Suppressor macrophage treated with lipopolysaccharide for 1 hour (primary cell): ENCODE results near the gene CAMK1D.
"Not testable (repeated sequence)": the region's sequence is repeated elsewhere in the genome, so short reads cannot be mapped to it uniquely, and the experiment has no call there.

Source experiments
- DNase-seq, 3 donors: peaks; one replicate each; pipeline ENCODE4 v3.0.0-alpha.2; 2020 to 2022

Gene CAMK1D

DNA sequence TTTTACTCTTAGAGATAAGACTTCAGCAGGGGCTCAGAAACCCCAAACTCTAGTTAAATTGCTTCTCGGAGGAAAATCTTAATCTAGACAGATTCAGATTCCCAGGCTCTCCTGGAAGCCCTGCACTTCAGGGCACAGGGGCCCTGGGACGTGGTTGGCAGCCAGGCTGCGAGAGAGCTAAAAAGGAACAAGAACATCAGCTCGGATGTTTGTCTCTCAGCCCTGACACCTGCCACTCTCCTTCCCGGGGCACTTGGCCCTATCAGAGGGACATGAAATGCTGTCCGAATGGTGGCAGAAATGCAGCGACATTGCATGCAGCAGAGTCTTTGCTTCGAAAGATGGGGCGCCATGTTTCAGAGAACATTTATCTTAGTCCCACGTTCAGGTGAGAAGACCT lies 485.4 kb downstream of the CAMK1D start:
- DNase-seq, result no peak

DNA sequence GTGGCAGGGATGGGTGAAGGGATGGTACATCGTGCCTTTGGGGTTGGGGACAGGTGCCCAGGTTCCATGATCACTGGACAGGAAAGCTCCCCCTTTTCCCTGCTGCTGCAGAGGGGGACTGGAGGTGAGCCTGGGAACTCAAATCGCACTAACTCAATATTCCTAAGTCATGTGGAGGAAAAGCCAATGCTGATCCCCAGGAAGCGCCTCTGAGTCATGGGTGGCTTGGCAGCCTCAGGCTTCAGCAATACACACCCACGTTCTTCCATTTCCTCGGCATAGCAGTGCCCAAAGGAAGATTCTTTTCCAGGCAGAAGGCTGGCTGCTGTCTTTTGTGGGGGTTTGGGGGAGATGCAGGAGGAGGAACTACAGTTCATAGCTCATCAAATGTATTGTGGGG lies 486.4 kb downstream of the CAMK1D start:
- DNase-seq, result no peak

DNA sequence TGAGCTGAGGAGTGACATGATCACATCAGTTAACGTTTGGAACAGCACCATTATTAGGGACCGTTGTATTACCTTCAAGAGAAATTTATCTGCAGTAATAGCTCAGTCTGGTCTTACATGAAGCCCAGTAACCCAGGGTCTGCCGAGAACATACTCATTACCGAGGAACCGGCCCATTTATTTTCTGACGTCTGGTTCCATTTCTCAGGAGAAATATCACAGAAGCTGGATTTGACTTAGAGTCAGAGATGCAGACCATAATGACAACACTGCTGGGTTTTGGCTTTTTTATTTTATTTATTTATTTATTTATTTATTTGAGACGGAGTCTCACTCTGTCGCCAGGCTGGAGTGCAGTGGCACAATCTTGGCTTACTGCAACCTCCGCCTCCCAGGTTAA lies 489.0 kb downstream of the CAMK1D start:
- no peak for DNase-seq

DNA sequence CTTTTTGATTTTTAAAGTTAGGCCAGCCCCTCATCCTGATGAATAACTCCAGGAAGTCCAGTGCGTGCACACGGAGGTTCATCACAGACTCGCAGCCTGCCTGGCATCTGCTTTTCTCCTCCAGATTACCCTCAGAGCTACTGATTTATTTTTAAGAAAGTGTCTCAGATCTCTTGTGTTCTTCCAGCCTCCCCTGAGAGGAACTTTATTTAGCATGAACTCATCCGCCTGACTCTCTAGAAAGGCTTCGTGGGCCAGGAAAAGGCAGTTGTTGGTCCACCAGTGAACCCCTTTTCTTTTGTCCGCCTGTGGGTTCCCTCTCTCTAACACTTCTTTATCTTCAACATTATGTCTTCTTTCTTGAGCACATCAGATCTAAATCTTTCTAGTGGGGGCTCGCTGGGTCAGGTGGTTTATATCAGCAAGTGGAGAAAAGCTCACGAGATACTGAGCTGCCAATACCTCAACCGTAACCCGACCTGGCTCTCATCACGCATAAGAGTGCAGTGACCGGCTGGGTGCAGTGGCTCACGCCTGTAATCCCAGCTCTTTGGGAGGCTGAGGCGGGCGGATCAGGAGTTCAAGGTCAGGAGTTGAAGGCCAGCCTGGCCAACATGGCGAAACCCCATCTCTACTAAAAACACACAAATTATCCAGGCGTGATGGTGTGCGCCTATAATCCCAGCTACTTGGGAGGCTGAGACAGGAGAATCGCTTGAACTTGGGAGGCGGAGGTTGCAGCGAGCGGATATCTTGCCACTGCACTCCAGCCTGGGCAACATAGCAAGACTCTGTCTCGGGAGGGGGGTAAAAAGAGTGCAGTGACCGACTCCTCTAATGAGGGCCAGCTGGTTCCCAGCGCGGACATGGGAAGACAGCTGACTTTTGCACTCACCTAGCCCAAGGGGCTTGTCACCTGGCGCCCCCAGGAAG lies 489.9 kb downstream of the CAMK1D start:
- DNase-seq, result no peak

DNA sequence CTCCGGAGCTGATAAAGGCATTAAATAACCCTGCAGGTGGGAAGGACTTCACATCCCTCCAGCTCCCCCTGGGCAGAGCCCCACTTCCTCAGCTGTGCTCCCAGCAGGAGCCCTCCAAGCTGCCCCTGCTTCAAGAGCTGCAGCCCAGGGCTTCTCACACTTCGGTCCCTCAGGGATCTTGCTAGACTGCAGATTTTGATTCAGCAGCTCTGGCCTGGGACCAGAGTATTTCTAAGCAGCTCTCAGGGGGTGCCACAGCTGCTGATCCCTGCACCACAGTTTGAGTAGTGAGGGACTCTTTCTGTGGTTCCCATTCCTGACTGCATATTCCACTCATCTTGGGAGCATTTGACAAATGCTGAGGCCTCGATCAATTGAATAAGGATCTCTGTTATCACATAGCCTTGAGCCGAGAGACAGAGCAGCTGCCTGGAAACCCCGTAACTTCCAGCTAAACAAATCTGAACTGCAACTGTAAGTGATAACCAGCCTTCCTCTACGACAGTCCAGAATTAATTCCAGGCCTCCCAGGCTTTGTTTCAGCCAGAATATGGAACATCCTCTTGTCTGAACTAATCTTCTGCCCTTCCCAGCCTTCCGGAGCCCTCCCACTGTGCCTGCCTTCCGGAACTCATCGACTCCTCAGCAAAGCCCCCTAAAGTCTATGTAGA lies 490.7 kb downstream of the CAMK1D start:
- DNase-seq, result no peak

DNA sequence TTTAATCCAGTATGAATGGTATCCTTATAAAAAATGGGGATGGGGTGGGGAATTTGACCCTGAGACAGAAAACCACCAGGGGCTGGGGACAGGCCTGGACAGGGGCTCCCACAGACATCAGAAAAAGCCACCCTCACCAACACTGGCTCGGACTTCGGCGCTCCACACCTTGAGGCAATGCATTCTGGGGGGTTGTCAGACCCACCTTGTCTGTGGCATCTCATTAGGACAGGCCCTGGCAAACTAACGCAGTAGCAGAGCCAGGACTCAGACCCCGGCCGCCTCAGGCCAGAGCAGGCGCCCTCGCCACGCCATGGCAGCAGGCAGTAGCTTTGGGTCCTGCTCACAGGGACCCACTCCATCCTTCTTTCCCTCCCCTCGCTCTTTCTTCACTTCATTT lies 492.1 kb downstream of the CAMK1D start:
- DNase-seq, result no peak

DNA sequence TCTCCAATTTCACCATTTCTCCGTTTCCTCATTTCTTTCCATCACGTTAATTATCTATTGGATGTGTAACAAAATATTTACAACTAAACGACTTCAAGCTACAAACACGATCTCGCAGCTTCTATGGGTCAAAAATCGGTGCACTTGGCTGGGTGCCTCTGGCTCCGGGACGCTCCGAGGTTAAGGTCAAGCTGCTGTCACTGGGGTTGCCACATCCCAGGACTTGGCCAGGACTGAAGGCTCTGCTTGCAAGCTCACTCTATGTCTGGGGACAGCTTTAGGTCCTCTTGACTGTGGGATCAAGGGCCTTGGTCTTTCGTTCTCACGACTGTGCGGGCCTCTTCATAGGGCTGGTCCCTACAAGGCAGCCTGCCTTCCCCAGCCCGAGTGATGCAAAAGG lies 492.5 kb downstream of the CAMK1D start:
- DNase-seq, result no peak

DNA sequence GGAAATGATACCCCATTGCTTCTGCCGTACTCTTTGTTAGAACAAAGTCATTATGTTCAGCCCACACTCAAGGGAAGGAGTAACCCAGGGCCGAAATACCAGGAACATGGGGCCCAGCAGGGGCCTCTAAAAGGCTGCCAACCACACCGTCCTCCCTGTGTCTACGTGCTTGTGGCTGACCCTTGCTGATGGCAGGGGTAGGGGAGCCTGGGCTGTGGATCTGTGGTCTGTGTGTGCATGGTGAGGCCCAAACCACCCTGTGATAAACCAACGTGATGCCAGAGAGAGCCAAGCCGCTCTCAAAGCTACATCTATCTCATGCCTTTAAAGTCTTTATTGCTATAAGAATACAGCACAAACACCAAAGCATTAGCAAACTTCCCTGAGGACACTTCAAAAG lies 493.0 kb downstream of the CAMK1D start:
- no peak for DNase-seq

DNA sequence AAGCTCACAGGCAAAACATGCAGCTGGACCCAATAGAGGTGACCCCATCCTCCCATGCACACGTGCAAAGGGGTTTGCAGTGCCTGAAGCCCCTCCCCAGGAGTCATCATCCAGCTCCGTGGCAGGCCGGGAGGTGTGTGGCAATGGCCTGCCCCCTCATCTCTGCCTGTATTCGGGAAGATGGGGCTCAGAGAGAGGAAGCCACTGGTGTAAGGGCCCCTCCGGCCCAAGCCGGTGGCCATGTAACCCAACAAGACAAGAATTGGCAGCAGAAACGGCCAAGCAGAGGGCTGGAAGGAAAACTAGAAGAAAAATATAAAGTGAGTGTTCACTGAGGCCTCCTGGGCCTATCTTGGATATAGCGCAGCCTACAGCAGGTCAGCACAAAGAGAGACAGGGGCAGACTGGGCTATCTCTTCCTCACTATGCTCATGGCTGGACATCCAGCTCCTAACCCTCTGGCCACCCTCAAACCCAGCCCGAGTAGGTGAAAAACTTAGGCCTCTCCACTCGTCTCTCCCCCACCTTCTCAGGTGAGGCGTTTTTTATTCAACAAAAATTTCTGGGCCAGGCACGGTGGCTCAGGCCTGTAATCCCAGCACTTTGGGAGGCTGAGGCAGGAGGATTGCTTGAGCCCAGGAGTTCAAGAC lies 494.1 kb downstream of the CAMK1D start:
- DNase-seq, result no peak

DNA sequence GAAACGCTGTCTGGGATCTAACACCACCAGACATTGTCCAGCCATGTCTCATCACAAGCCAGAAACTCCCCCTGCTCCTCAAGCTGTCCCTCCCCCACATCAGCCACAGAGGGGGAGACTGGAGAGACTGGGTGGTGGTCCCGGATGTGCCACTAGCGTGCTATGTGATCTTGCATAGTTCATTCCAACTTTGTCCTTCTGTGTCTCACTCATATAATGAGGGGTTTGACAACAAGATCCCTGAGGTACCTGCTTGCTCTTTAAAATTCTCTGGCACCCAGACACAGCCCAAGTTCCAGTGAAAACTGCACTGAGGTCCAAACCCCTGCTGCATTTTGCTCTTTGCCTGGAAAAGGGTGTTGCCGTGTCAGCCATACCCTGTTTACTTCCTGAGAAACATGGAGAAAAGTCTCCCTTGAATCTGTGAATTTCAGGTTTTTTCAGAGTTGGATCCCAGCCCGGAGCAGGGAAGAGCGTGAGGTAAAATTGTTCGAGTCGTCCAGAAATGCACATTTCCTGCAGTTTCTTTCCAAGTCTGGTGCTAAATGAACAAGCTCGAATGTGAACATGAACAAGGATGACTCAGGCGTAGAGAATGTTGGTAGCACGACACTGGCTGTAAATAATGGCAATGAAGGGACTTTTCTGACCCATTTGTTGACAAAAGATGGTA lies 495.6 kb downstream of the CAMK1D start:
- no peak for DNase-seq

DNA sequence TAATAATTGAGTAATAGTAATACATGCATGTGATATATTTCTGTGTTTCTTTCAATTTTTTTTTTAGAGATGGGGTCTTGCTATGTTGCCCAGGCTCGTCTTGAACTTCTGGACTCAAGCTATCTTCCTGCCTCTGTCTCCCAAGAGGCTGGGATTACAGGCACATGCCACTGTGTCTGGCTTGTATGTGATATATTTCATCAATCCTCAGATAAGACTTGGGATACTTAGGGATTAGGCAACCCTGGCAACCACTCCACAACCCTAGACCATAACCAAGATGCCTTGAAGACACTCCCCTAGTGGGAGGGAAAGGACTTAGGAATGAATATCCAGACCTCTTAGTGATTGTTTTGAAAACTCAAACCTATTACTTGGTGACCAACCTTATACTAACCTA lies 497.4 kb downstream of the CAMK1D start:
- no peak for DNase-seq

DNA sequence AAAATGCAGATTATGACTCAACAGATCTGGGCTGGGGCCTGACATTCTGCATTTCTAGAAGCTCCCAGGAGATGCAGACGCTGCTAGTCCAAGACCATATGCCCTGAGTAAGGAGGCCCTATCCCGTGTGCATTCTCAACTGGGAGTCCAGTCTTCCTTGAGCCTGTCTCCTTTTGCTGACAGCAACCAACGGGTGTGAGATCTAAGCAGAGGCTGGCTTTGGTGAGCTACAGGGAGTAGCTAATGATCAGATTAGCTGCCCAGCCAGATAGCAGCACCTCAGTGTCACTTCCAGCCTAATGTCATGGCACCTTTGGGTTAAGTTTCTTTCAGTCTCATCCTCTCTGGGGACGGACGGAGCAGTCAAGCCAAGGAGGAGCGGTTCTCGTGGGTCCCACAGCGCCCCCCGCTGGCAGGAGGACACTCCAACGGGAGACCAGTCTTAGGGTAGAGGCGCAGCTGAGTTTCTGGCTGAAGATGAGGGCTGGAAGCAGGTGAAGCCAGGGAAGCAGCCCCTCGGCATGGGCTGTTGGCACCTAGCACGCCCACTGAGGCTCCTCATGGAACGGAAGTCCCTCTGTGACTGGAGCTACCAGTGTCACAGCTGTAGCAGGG lies 498.1 kb downstream of the CAMK1D start:
- DNase-seq, result peak in 1 of 3 donors; percentile 17

DNA sequence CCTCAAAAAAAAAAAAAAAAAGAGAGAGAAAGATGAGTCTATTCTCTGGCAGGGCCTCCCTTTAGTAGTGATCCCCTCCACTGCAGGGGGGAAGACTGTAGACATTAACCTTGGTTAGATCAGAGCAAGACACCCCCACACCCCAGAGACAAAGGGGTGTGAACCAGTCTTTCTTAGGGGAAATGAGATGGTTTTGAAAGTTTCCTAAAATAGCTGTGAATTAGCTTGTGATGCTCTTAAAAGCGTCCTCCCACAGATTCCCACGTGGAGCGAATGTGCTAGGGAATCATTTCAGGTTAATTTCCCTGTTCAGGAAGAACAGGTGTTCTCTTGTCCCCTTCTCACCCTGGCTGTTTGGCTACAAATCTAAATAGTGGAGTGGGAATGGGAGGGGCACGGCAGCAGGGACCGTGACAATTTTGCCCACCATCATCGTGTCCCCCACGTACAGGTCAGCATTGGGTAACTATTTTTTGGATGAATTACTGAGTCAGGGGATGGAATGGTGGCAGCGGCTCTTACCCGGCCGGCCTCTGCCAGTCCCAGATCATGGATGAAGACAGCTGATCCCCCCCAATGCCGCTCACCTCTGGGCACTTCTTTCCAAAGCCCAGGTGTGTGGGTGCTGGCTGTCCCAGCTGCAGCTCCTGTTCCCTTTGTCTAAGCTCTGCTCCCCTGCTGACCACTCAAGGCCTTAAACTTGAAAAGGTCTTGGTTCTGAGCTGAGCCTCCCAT lies 499.3 kb downstream of the CAMK1D start:
- DNase-seq, result no peak

DNA sequence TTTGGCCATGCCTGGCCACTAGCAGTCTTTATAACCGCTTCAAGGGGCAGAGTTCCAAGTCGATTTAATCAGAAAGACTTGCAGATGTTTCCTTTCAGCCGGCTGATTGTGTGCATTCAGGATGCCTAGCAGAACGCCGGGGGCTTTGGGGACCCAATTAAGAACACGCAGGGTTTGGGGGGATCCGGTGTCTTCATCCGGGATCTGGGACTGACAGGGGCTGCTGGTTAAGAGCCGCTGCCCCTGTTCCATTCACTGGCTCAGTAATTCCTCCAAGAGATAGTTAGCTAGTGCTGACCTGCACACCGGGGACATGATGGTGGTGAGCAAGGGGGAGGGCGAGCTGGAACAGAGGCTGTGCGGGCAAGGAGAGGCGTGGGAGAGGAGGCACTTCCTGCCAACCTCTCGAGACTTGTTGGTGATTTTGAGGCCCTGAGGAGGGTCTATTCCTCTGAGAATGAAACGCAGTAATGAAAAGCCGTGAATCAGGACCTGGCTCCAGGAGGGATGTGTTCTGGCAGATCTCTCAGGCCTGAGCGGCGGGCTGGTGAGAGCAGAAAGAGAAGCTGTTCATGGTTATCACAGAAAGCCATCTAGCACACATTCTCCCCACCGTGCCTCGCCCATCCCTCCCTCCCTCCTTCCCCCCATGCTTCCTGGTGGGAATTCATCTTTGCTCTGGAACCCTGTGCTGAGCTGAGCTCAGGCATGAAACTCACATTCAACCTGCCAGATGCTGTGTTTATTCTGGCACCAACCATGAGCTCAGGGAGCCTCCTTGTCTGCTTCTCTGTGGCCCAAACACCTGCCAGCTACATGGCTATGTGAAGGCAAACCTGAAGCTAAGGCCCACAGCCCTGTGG lies 500.2 kb downstream of the CAMK1D start:
- no peak for DNase-seq

DNA sequence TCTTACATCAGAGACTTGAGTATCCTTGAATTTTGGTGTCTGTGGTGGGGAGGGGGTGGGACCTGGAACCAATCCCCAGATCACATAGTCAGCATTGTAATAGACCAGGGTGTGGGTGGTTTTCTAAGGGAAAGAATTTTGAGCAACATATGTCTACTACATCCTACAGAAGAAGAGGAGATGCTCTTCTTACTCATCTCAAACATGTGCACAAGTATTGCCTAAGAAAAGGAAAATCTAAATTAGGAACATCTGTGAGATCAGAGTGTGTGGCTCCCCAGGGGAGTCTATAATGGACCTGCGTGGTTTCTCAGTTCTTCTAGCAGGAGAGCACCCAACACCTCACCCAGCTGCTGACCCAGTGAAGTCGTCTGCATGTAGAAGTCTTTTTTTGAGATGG lies 503.3 kb downstream of the CAMK1D start:
- no peak for DNase-seq

DNA sequence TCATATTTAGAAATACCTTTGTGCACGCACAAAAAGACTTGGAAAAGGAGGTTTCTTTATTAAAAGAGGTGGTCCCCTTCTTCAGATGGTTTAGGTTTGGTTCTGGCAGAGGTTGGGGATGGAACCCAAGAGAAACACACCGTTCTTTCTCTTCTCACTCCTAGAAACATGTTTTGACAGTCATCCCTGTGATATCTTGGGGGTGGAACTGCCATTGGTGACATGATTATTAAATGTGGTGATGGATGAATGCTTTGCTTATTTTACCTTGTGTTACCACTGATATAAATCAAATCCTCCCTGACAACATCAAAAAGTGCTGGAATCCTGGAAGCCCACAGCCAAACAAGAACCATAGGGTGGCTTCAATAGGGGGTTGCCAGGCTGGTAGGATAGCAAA lies 505.6 kb downstream of the CAMK1D start:
- DNase-seq, result no peak

DNA sequence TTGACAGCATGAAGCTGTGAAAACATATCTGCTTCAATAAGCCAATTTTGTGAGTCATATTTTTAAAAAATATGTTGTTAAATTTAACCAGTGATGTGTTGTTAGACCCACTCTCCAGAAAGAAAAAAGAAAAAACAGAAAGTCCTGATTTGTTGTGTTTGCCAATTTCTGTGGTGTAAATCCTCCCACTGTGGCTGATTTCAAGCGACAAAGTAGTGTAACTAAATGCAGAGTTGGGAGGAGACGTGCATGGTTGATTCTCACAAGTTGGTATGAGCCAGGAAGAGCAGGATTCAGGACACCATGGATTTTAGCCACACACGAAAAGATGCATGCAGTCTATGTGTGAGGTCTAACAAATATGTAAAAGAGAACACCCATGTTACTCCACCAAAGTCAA lies 513.1 kb downstream of the CAMK1D start:
- DNase-seq, result no peak

DNA sequence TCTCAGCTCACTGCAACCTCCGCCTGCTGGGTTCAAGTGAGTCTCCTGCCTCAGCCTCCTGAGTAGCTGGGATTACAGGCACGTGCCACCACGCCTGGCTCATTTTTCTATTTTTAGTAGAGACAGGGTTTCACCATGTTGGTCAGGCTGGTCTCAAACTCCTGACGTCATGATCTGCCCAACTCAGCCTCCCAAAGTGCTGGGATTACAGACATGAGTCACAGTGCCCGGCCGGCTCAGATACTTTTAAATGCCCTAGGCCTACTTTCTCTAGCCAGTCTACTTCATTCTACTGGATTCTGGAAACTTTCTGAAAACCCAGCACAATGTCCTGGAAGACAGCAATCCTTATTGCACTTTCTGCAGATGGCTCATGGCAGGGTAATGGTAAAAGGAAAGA lies 516.2 kb downstream of the CAMK1D start:
- DNase-seq, result not testable (repeated sequence)

DNA sequence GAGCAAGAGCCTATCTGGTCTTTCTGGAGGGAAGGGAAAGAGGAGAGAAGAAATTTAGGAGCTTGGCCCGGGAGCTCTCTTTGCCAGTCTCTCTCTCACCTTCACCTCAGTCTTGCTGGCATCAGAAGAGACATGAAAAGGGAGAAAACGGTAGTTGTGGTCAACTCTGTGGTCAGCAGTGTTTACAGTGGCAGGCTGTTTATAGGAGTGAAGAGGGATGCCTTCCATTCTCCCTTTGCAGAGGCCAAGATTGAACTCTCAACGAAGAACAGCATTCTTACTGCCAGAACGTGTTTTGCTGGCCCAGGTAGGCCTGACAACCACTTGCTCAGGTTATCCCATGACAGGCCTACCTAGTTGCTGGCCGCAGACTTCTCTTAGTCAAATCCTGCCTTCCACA lies 518.9 kb downstream of the CAMK1D start:
- DNase-seq, result no peak

DNA sequence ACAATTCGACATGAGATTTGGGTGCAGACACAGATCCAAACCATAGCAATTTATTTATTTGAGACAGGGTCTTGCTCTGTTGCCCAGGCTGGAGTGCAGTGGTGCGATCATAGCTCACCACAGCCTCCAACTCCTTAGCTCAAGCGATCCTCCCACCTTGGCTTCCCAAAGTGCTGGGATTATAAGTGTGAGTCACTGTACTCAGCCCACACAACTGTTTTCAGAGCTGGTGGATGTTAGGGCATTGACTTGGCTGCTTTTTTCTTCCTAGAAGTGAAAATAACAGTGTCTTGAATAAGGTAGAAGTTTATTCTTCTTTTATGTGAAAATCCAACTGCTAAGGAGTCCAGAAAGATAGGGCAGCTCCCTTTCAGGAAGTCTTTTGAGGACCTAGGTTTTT lies 520.1 kb downstream of the CAMK1D start:
- DNase-seq, result no peak

DNA sequence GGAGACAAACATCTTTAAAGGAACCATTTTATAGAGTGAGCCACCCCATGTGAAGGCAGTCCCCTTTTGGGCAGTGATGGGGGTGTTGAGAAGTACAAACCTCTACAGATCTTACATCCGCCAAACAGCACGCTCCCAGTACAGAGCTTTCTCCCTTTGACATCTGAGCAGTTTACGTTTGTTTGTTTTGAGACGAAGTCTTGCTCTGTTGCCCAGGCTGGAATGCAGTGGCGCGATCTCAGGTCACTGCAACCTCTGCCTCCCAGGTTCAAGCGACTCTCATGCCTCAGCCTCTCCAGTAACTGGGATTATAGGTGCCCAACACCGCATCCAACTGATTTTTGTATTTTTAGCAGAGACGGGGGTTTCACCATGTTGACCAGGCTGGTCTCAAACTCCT lies 523.2 kb downstream of the CAMK1D start:
- DNase-seq, result no peak
